ENCODE data around the gene ATF3.
"Not testable (repeated sequence)": the region's sequence is repeated elsewhere in the genome, so short reads cannot be mapped to it uniquely, and the experiment has no call there.

Gene ATF3

GRCh38 chr1:212629450-212630157, 21.0 kb downstream of the ATF3 start:
- no peak for DNase-seq

- peak; percentile 93 for DNase-seq
Observed at GRCh38 chr1:212630158-212630900, 21.8 kb downstream of the ATF3 start.

- peak; percentile 80 for DNase-seq
Observed at GRCh38 chr1:212633161-212633560, 24.6 kb downstream of the ATF3 start.

- DNase-seq: no peak
Observed at GRCh38 chr1:212634252-212634651, 25.7 kb downstream of the ATF3 start.

- DNase-seq: peak; percentile 97
Observed at GRCh38 chr1:212635141-212635631, 26.6 kb downstream of the ATF3 start.

- peak; percentile 38 for DNase-seq
Observed at GRCh38 chr1:212637902-212638301, 29.3 kb downstream of the ATF3 start.

GRCh38 chr1:212638492-212639151, 30.1 kb downstream of the ATF3 start:
- DNase-seq: peak; percentile 89

GRCh38 chr1:212639524-212639923, 31.0 kb downstream of the ATF3 start:
- not testable (repeated sequence) for DNase-seq

- peak; percentile 65 for DNase-seq
Observed at GRCh38 chr1:212640223-212640878, 31.8 kb downstream of the ATF3 start.

GRCh38 chr1:212641956-212642355, 33.4 kb downstream of the ATF3 start:
- DNase-seq: no peak

- DNase-seq: no peak
Observed at GRCh38 chr1:212643877-212644276, 35.3 kb downstream of the ATF3 start.

- DNase-seq: no peak
Observed at GRCh38 chr1:212644866-212645545, 36.4 kb downstream of the ATF3 start.

GRCh38 chr1:212645546-212646543, 37.3 kb downstream of the ATF3 start:
- DNase-seq: no peak

- no peak for DNase-seq
Observed at GRCh38 chr1:212646588-212646987, 38.0 kb downstream of the ATF3 start.

GRCh38 chr1:212647004-212647403, 38.4 kb downstream of the ATF3 start:
- no peak for DNase-seq

GRCh38 chr1:212648431-212648830, 39.9 kb downstream of the ATF3 start:
- DNase-seq: no peak

GRCh38 chr1:212649020-212649419, 40.5 kb downstream of the ATF3 start:
- no peak for DNase-seq

- DNase-seq: no peak
Observed at GRCh38 chr1:212650228-212650627, 41.7 kb downstream of the ATF3 start.

GRCh38 chr1:212651521-212651920, 43.0 kb downstream of the ATF3 start:
- DNase-seq: no peak

- no peak for DNase-seq
Observed at GRCh38 chr1:212651977-212652376, 43.4 kb downstream of the ATF3 start.

GRCh38 chr1:212652609-212653008, 44.0 kb downstream of the ATF3 start:
- no peak for DNase-seq
